Endodermal cell (in vitro differentiated cells): ENCODE measurements around the gene STXBP6. TPM values are rescaled to one million over a fixed set of nuclear protein-coding genes. Genes with fewer than 3 reads are reported as not detected.

Experiments used
- DNase-seq: peaks from one replicate; pipeline ENCODE4 v3.0.0-alpha.2; 2017
- H3K27ac ChIP-seq: 2 replicates; pipeline ENCODE4 v1.5.1; 2013; ENCODE audit warnings: mild to moderate bottlenecking, low read depth, low read length, moderate library complexity
- H3K27me3 ChIP-seq: 2 replicates; pipeline ENCODE4 v1.6.1; 2013; ENCODE audit warnings: mild to moderate bottlenecking, low read length, moderate library complexity; ENCODE audit not compliant: insufficient read depth, control insufficient read depth, poor library complexity, severe bottlenecking
- H3K36me3 ChIP-seq: 2 replicates; pipeline ENCODE4 v1.7.0; 2013; ENCODE audit warnings: mild to moderate bottlenecking, low read length, moderate library complexity; ENCODE audit not compliant: control insufficient read depth, insufficient read depth
- H3K4me1 ChIP-seq: one replicate; pipeline ENCODE4 v1.7.0; 2013; ENCODE audit warnings: low read length; ENCODE audit not compliant: control insufficient read depth, insufficient read depth
- H3K4me3 ChIP-seq: 2 replicates; pipeline ENCODE4 v1.5.1; 2013; ENCODE audit warnings: mild to moderate bottlenecking, low read length, moderate library complexity
- H3K9ac ChIP-seq: 2 replicates; pipeline ENCODE4 v1.6.1; 2013; ENCODE audit warnings: mild to moderate bottlenecking, low read length, moderate library complexity; ENCODE audit not compliant: poor library complexity, severe bottlenecking; ENCODE audit errors: extremely low read depth
- H3K9me3 ChIP-seq: 2 replicates; pipeline ENCODE4 v1.6.1; 2013; ENCODE audit warnings: mild to moderate bottlenecking, low read length, moderate library complexity; ENCODE audit not compliant: control insufficient read depth
- H3K27ac Mint-ChIP-seq: 2 replicates; pipeline ENCODE4 v1.8.0; 2020; ENCODE audit warnings: mixed read lengths
- H3K27me3 Mint-ChIP-seq: 2 replicates; pipeline ENCODE4 v1.8.0; 2021; ENCODE audit warnings: mild to moderate bottlenecking, mixed read lengths; ENCODE audit not compliant: insufficient read depth
- H3K36me3 Mint-ChIP-seq: 2 replicates; pipeline ENCODE4 v1.8.0; 2020; ENCODE audit warnings: low read depth, mixed read lengths
- H3K4me1 Mint-ChIP-seq: 2 replicates; pipeline ENCODE4 v1.8.0; 2020; ENCODE audit warnings: mixed read lengths
- H3K4me3 Mint-ChIP-seq: 2 replicates; pipeline ENCODE4 v1.8.0; 2020; ENCODE audit warnings: mild to moderate bottlenecking, moderate library complexity, mixed read lengths
- H3K9me3 Mint-ChIP-seq: 2 replicates; pipeline ENCODE4 v1.8.0; 2020; ENCODE audit warnings: mild to moderate bottlenecking, mixed read lengths
- WGBS, 2 experiments: methylation state at CpG; one replicate each; pipeline versions ENCODE4 v1.1.5 to v1.1.7; 2013; ENCODE audit warnings: missing lambda C conversion rate in 2 of 2, mixed read lengths in 1 of 2; ENCODE audit not compliant: insufficient coverage in 1 of 2, insufficient read length in 1 of 2; 5-methylcytosine and 5-hydroxymethylcytosine counted together
- total RNA-seq, 2 donors: library from RNA; stranded (reverse); fragmentation: NEBNext Ultra II Directional in 1 of 2; extraction: Animal tissue kit (Norgen Biotek cat#: 25700) in 1 of 2; gene quantifications; 2 replicates in 1 of 2; 3 replicates in 1 of 2; pipeline ENCODE4 v1.2.1, GENCODE V29; 2021
- TF ChIP-seq, protein P1 (sequence below): fragments of 200-600 bp; sonication (generic); conservative IDR thresholded peaks from 2 replicates; pipeline ENCODE4 v1.5.0; 2021; ENCODE audit warnings: antibody characterized with exemption, mild to moderate bottlenecking

The STXBP6 gene
- total RNA-seq, 2 donors from 2014 or later = 0.64 to 1.5 TPM

DNA sequence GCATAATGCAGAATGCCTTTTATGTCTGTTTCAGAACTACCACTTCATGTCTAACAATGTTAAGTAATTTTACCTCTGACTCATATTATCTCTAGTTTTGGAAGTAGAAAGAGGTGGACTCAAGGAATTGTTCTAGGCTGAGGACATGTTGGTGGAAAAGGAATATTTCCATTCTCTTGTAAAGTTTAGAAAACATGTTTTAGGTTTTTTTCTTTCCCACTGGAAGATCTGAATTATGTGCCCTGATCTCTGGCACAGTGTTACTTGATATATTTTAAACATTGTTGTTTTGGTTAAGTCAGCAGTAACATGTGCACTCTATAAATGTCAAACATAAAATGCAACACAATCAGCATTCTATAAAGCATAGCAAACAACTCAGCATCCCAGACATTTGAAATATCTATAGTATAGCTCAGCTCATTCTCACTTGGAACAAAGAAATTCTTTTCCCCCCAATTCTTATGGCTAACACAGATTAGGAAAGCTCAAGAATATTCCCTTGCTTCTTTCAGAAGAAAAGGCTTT lies 202.3 kb downstream of the STXBP6 start:
- H3K27ac Mint-ChIP-seq = no peak overlapping the region
- TF ChIP-seq, protein P1, sequence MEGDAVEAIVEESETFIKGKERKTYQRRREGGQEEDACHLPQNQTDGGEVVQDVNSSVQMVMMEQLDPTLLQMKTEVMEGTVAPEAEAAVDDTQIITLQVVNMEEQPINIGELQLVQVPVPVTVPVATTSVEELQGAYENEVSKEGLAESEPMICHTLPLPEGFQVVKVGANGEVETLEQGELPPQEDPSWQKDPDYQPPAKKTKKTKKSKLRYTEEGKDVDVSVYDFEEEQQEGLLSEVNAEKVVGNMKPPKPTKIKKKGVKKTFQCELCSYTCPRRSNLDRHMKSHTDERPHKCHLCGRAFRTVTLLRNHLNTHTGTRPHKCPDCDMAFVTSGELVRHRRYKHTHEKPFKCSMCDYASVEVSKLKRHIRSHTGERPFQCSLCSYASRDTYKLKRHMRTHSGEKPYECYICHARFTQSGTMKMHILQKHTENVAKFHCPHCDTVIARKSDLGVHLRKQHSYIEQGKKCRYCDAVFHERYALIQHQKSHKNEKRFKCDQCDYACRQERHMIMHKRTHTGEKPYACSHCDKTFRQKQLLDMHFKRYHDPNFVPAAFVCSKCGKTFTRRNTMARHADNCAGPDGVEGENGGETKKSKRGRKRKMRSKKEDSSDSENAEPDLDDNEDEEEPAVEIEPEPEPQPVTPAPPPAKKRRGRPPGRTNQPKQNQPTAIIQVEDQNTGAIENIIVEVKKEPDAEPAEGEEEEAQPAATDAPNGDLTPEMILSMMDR = no peak
- H3K27me3 ChIP-seq = no peaks in the 10 kb centered on the region
- no peaks in the 10 kb centered on the region for H3K9me3 Mint-ChIP-seq
- H3K4me1 Mint-ChIP-seq = peaks cover 19% of the 10 kb centered on the region
- H3K36me3 ChIP-seq = no peaks in the 10 kb centered on the region
- H3K27ac ChIP-seq = no peak overlapping the region
- peaks cover 10% of the 10 kb centered on the region for H3K4me1 ChIP-seq
- H3K9me3 ChIP-seq = no peaks in the 10 kb centered on the region
- H3K9ac ChIP-seq = no peak overlapping the region
- H3K4me3 ChIP-seq = no peak overlapping the region
- H3K27me3 Mint-ChIP-seq = peaks cover 2% of the 10 kb centered on the region
- H3K36me3 Mint-ChIP-seq = no peaks in the 10 kb centered on the region
- no peak overlapping the region for H3K4me3 Mint-ChIP-seq
- no peak for DNase-seq

GRCh38 chr14:24846261-24846660 lies 203.7 kb downstream of the STXBP6 start:
- no peak overlapping the region for H3K4me3 Mint-ChIP-seq

DNA sequence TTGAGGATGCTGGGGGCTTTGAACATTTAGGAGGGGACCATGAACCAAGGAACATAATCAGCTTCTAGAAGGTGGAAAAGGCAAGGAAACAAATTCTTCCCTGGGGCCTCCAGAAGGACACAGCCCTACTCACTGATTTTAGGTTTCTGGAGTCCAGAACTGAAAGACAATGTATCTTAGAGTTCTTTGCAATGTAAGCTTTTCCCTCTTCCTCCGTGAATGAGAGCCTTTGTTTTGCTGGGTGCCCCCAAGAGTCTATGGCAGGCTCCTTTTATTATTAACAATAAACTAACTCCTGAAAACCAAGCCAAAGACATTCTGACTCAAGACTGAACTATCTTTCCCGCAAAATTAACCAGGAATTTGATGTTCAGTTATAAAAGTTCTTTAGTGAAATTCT lies 204.1 kb downstream of the STXBP6 start:
- H3K9ac ChIP-seq = no peak overlapping the region
- H3K36me3 ChIP-seq = no peaks in the 10 kb centered on the region
- H3K4me3 ChIP-seq = no peak overlapping the region
- no peaks in the 10 kb centered on the region for H3K36me3 Mint-ChIP-seq
- peaks cover 2% of the 10 kb centered on the region for H3K27me3 Mint-ChIP-seq
- H3K4me3 Mint-ChIP-seq = no peak overlapping the region
- TF ChIP-seq, protein P1 = no peak
- no peaks in the 10 kb centered on the region for H3K9me3 Mint-ChIP-seq
- DNase-seq = no peak
- H3K27me3 ChIP-seq = no peaks in the 10 kb centered on the region
- 91% methylated on average over 1 of the region's 2 CpGs; no CpG with 5 or more reads in 1 of the 2 experiments for WGBS, 2 experiments
- H3K27ac ChIP-seq = no peak overlapping the region
- H3K27ac Mint-ChIP-seq = no peak overlapping the region
- H3K4me1 Mint-ChIP-seq = peaks cover 8% of the 10 kb centered on the region
- peaks cover 7% of the 10 kb centered on the region for H3K4me1 ChIP-seq
- H3K9me3 ChIP-seq = no peaks in the 10 kb centered on the region

More at GRCh38 chr14:24846261-24846660, 203.7 kb downstream of the STXBP6 start:
- DNase-seq = no peak
- H3K27ac ChIP-seq = no peak overlapping the region
- H3K4me3 ChIP-seq = no peak overlapping the region
- no peaks in the 10 kb centered on the region for H3K27me3 ChIP-seq
- H3K4me1 ChIP-seq = peaks cover 7% of the 10 kb centered on the region
- Mint-ChIP-seq H3K27ac (no peak overlapping the region), H3K27me3 (peaks cover 2% of the 10 kb centered on the region), H3K4me1 (peaks cover 8% of the 10 kb centered on the region), H3K9me3 (no peaks in the 10 kb centered on the region), H3K36me3 (no peaks in the 10 kb centered on the region)
- H3K9ac ChIP-seq = no peak overlapping the region
- TF ChIP-seq, protein P1 = no peak
- H3K9me3 ChIP-seq = no peaks in the 10 kb centered on the region
- H3K36me3 ChIP-seq = no peaks in the 10 kb centered on the region
- WGBS, 2 experiments = 75 to 89% methylated on average over 1 to 3 of the region's 3 CpGs
